GM03348 (cell line): ENCODE results near the gene IAPP.
"Not testable (repeated sequence)": the region's sequence is repeated elsewhere in the genome, so short reads cannot be mapped to it uniquely, and the experiment has no call there.

Experiments
- DNase-seq: peaks from one replicate; pipeline ENCODE4 v3.0.0; 2012; ENCODE audit warnings: low spot score

IAPP gene

DNA sequence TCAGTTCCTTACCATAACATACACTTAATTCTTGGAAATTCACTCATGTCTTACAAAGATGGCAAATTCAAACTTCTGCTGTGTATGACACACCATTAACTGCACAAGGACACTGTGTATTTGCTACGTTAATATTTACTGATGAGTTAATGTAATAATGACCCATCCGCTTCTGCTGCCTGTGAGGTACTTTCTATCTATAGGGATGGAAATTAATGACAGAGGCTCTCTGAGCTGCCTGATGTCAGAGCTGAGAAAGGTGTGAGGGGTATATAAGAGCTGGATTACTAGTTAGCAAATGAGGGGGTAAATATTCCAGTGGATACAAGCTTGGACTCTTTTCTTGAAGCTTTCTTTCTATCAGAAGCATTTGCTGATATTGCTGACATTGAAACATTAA lies at the start of gene IAPP:
Gene IAPP, plus strand, starts transcription at position 301 of the 400 bp plus-strand sequence. CDS start 450 bp downstream, outside the sequence.
- no peak for DNase-seq

GRCh38 chr12:21323736-21324135 lies 49.0 kb upstream of the IAPP start:
- DNase-seq = no peak

GRCh38 chr12:21324551-21324950 lies 48.2 kb upstream of the IAPP start:
- DNase-seq = no peak

DNA sequence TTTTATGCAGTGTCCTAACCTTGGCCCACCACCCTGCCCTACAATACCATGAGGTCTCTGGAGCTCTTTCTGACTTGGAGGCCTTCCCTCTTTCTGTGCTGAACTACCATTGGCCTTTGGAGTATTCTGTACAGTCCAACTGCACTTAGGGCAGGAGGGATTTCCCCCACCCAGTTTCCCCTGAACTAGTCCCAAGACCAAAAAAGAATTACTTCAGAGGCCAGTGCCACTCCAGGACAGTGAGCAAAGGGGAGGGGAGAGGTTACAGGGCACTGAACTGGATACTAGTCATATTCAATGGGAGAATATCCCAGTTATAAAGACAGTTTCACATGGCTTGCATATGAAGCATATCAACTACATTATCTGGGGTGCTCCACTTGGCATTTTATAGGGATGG lies 44.1 kb upstream of the IAPP start:
- no peak for DNase-seq

DNA sequence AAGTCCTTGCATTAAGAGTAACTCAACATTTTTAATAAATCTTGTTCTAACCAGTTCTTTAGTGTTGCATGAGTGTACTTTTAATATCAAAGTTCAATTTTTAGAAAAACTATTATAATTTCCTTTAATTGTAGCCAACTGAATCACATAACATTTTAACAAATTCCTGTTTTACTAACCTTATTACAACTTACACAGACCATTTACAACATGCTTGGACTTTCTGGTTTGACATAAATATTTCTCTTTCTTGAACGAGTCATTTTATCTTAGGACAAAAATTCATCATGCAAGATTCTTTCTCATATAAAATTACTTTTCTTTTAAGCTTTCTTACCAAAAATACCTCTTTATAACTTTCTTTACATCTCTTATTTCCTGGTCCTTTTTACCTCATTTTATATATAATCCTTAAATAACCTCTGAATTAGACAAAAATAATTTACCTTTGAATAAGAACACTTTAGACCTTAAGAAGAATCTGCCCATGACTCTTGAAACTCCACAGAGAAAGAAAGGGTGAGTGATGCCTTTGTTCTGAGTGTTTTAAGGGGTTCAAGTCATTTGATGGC lies 41.9 kb upstream of the IAPP start:
- DNase-seq = no peak

- no peak for DNase-seq
Observed at GRCh38 chr12:21334771-21335325, 37.9 kb upstream of the IAPP start, which contains the start of gene SLCO1A2. Gene SLCO1A2, minus strand, starts transcription at chr12:21334917. Its CDS starts 270 bp downstream, at chr12:21334647.

DNA sequence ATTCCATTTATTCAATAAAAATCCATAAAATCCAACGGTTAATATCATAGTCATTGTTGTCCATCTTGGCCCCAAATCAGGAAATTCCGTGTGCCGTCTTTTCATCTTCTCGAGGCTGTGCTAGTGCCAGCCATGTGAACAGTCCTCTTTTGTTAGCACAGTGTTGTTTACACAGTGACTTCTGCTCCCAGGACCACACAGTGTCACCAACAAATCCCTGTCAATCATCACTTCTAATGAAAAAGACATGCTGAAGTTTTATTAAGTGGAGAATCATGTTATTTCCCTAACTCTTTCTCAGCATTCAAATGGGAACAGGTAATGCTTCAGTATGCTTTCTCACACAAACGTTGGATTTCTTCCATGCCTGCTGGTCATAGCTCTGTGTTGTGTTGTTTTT lies 36.0 kb upstream of the IAPP start:
- DNase-seq = no peak

DNA sequence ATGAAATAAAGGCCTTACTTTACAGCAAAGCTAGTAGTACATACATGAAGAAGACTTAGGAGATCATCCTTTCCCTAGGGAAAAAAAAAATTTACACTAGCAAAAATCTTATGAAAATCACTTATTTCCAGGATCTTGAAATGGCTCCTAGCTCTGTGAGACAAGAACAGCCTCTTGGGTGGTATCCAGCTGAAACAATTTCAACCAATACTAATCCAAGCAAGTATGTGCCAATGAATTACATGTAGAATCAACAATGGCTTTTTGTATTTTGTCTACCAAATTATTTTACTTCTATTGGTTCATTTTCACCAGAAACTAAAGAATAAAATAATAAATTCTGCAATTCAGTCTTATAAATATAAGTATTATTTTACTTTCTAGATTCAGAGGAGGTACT lies 35.2 kb upstream of the IAPP start:
- no peak for DNase-seq

DNA sequence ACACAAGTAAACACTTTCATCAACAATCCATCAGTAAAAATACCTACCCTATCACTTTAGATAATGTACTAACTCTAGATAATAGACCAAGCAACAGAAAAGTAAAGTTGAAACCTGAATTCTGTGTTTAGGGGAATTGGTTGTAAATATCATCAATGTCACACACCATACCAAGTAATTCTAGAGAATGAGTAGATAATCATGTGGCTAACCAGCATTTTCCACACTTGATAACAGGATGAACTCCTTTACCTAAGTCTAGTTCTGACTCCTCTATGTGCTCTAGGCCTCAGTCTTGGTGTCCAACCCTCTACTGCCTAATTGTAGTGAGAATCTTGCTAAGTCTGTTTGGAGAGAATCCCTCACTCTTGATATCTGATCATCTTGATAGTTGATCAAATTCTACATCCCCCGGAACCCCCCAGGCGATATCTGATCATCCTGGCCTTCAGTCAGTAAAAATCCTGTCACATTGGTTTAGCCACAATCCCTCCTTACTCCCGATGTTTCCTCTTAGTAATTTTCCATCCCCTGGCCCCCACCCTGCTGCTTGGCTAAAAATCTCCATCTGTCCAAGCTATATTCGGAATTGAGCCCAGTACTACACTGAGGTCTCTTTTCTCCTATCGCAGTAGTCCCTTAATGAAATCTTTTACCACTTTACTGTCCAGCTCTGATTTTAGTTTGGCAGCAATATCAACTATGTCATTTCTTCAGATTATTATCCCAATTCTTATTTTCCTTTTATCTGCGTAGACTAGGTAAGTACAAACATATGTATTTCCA lies 34.5 kb upstream of the IAPP start:
- DNase-seq = no peak

- DNase-seq = no peak
Observed at GRCh38 chr12:21339921-21340320, 32.8 kb upstream of the IAPP start.

- no peak for DNase-seq
Observed at GRCh38 chr12:21340403-21340802, 32.3 kb upstream of the IAPP start.

DNA sequence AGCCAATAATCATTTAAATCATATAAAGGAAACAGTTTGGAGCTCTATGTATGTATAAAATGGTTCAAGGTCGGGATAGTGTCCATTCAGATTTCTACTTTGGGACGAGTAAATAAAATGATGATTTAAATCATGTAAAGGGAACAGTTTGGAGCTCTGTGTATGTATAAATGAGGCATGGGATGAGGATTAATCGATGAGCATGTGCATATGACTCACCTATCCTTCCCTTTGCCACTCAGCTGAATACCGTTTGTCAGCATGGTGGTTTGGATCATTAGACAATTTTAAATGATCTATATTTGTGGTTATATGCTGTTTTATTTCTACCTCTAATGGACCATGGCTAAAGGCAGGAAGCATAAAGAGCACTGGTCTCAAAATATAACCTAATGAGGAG lies 30.9 kb upstream of the IAPP start:
- no peak for DNase-seq

DNA sequence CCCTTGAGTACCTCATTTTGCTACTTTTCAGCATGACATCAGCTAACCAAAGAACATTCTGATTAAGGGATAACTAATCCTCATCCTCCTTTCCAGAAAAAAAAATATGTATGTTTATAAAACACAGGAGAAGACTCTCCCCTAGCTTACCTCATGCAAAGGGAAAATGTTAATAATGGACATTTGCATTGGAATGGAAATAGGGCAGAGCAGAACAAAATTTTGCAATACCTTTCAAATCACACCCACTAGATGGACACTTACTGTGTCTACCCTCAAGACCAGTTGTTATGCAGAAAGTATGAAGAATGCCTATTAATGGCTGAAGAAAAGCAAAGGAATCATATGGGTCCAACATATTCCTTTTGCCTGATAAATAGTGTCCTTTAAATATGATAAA lies 29.1 kb upstream of the IAPP start:
- DNase-seq = no peak

- DNase-seq = no peak
Observed at GRCh38 chr12:21346542-21347205, 26.0 kb upstream of the IAPP start.

DNA sequence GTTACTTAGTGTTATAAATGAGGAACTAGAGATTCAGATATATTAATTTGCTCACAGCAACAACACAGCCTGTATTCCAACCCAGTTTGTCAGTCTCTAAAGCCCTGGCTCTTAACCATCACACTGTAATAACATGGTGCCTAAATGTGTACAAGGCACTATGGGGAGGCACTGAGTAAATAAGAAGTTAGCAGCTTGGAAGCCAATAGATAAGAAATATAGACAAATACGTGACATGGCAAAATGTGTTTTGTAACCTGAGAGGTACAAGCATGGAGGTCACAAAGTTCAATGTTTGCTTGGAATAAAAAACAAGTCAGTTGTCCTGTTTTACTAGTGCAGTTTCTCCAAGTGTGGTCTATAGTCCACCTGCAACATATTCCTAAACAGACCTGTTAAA lies 21.7 kb upstream of the IAPP start:
- no peak for DNase-seq

DNA sequence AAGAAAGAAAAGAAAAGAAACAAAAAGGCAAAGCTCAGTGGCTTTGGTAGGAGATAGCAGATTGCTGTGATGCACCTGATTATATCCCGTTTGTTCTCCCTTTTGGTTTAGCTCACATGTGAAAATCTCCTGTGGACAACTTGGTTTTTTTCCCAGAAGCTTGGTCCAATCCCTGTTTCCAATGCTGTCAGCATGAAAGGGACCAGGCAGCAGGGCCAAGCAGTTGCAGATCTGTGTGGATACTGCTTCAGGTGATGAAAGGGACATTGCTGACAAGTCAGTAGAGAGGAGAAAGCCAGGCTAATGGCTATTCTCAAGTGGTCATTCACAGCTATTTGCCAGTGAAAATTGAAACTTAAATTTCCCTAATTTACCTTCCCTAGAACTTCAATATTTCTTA lies 19.2 kb upstream of the IAPP start:
- DNase-seq = no peak

GRCh38 chr12:21353948-21354347 lies 18.8 kb upstream of the IAPP start:
- DNase-seq = no peak

DNA sequence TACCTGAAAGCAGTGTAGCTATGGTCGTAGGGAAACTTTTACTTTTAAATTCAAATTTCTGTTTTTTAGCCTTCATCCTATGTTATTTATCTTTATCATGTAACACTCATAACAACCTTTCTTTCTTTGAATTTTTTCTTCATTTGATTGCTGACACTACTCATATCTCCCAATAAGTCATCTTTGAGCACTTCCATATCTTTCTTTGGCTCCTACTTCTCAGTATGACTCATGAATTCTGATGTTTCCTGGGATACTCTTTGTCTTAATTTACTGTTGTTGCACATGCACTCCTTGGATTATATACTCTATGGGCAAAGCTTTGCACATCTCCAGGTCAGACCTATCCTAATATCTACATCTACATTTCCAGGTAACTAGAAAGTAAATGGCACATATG lies 18.1 kb upstream of the IAPP start:
- no peak for DNase-seq

DNA sequence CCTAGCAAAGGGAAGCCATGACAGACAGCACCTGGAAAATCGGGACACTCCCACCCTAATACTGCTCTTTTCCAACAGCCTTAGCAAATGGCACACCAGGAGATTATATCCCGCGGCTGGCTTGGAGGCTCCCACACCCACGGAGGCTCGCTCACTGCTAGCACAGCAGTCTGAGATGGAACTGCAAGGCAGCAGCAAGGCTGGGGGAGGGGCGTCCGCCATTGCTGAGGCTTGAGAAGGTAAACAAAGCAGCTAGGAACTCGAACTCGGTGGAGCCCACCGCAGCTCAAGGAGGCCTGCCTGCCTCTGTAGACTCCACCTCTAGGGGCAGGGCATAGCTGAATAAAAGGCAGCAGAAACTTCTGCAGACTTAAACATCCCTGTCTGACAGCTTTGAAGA lies 12.1 kb upstream of the IAPP start:
- not testable (repeated sequence) for DNase-seq

DNA sequence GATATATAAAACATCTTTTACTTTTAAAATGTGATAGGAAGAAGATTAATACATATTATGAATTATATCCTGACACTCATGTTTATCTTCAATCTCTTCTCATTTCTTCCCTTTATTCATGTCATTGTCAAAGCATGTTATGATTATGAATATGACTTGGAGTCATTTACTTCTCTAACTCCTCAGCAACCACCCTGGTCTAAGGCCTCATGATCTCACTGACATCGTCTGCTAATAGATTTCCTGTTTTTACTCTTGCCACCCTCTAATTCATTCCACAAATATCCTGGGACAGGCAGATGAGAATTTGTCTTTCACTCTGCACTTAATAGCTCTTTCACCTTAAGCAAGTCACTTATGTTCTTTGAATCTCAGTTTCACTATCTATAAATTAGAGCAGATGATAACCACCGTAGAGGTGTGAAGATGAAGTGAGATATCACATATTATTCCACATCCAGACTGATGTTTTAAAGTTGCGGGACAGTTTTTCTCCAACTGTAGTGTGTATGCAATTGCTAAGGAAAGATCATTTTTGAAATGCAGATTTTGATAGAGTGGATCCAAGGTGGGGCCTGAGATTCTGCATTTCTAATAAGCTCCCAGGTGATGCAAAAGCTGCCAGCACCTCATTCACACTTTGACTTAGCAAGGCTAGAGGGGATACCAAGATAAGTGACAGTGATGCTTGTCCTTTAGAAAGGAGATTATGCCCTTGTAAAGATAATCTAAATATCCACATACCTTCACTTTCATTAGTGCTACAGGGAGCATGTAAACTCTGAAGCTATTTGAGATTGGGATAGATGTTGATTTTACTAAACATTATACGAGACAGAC lies 3.3 kb upstream of the IAPP start:
- DNase-seq = no peak

DNA sequence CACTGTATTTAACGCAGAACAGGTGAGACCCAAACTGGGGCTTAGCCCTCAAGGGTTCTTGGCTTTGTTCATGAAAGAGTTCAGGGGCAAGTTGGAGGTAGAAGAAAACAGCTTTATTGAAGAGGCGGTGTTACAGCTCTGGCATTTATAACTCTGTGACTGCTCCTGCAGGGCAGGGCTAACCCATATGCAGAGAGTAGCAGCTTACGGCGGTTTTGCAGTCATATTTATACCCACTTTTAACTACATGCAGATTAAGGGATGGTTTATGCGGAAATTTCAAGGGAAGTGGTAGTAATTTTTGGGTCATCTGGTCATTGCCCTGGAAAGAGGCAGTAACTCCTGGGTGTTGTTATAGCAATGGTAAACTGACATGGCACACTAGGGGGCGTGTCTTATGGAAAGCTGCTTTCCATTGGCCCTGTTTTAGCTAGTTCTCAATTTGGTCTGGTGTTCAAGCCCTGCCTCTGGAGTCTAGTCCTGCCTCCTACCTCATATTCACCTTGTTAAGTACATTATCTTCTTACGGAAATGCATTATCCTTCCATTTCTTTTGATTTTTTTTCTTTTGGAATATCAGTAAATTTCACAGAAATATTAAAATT lies 1.8 kb upstream of the IAPP start:
- no peak for DNase-seq

- no peak for DNase-seq
Observed at GRCh38 chr12:21379218-21379617, 6.5 kb downstream of the IAPP start.
